Activated CD8-positive, alpha-beta memory T cell treated with anti-CD3 and anti-CD28 coated beads, Interleukin-2, amount 50 U/mL, for 1 hour (primary cell): ENCODE data around the gene TEAD2.

Experiments
- DNase-seq: peaks from one replicate; pipeline ENCODE4 v3.0.0-alpha.2; 2020; ENCODE audit errors: extremely low read depth

Gene TEAD2

DNA sequence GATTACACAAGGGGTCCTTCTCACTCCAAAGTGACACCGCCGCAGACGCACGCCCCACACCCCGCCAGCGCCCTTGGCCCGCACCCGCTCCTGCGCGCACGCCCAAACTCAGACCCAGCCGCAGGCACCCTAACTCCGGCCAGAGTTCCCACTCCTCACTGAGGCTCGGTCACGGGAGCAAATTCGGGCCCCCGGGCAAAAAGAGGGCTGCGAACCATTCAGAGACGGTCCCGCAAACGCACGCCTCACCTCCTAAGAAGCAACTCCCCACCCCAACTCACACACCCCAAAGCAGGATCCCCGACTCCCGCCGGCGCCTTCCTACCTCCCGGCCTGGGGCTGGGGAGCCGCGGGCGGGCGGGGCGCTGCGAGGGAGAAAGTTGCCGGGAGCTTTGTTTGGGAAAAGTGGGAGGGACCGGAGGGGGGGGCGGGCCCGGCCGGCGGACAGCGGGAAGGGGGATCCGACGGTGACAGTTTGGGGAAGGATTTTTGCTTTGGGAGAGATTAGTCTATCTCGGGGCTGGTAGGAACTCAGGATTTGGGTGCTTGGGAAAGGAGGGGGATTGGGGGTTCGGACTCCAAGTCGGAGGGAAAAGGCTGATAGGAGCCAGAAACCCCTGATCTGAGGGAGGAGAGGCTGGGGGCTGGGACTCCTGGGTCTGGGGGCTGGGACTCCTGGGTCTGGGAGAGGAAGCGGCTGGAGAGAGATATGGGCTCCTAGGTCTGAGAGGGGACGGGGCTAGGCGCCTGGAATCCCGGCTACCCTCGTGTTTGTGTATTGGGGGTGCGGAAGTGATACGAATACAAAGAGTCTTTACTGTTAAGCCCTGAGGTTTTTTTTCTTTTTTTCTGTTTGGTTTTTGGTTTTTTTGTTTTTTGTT lies at the start of gene TEAD2:
Gene TEAD2, minus strand, starts transcription at position 369 of the 881 bp plus-strand sequence. CDS start 2,341 bp downstream, outside the sequence.
- no peak for DNase-seq

GRCh38 chr19:49411681-49412326 lies 49.6 kb upstream of the TEAD2 start:
- no peak for DNase-seq

- DNase-seq, result no peak
Observed at GRCh38 chr19:49409441-49410029, 47.3 kb upstream of the TEAD2 start.

DNA sequence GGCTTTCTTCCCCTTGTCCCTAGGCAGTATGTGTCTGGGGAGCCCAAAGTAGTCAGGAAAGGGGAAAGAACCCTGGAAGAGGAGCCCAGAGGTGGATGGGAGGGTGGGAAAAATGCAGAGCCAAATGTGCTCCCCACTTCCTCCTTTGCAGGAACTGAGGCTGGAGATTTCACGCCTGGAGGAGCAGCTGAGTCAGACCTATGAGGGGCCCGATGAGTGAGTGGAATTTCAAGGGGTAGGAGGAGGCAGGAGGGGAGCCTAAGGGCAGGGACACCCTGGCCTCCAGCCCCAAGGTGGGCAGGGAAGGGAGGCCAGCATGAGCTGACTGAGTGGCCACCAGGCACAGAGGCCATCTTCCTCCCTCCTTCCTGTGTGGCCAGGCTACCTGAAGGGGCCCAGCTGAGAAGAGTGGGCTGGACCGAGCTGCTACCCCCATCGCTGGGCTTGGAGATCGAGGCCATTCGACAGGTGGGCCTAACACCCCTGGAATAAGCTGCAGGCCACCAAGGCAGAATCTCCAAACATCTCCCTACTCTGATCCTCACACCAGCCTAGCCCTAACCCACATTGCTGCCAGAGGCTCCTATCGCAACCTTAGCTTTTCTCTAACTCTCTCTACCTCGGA lies 46.7 kb upstream of the TEAD2 start:
- DNase-seq, result no peak

DNA sequence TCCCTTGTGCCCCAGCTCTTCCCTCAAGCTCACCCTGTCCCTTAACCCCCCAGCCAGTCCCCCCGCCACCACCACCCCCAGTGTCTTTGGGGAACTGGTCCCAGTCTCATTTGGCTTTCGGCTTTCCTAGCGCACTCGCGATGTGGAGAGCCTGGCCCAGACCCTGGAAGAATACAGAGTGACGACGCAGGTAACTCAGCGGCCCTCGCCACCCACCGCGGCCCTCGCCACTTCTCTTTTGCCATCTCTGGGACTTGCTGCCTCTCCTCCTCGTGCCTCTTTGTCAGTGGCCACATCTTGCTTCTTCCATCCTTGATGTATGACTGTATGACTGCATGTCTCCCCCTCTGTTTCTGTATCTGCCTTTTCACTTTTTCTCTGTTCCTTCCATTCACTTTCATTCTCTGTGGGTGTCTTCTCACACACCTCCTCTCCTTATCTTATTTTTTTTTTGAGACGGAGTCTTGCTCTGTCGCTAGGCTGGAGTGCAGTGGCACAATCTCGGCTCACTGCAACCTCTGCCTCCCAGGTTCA lies 45.3 kb upstream of the TEAD2 start:
- DNase-seq, result no peak

- DNase-seq, result no peak
Observed at GRCh38 chr19:49407079-49407478, 44.9 kb upstream of the TEAD2 start.

DNA sequence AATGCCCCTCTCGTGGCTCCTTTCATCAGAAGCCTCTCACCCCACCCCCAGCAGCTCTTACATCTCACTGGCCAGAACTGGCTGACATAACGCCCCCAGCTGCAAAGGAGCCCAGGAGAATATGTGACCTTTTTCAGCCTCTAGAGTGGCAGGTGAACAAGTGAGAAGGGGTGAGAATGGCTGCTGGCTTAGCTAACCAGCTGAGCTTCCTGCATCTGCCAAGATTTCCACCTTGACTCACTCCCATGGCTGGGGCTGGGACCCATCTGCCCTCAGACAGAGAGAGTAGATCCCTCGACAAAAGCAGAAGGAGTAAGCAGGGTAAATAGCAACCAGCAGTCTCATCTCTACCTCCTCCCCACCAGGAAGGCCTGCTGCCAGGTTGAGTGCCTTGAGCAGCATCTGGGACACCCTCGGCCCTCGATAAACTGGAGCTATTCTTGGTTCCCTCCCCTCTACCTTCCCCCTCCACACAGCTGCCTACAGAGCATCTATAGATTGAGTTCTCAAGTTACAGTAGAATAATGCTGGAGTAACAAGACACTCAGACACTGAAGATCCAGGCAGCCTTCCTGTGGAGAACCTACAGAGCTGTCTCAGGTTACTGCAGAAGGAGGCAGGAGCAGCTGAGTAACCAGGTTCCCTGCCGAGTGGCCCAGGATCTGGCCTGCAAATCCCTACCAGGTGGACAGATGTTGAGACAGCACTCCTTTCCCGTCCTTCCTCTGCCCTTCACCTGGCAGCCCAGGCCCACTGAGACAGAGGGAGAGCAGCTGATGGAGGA lies 41.4 kb upstream of the TEAD2 start:
- DNase-seq, result no peak

DNA sequence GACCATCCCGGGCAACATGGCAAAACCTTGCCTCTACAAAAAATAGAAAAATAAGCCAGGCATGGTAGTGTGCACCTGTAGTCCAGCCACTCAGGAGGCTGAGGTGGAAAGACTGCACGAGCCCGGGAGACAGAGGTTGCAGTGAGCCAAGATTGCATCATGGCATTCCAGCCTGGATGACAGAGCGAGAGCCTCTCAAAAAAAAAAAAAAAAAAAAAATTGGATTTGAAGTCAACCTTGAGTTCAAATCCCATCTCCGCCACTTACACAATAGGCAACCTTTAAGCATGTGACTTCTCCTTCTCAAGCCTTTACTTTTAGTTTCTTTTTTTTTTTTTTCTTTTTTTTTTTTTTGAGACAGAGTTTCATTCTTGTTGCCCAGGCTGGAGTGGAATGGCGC lies 37.8 kb upstream of the TEAD2 start:
- DNase-seq, result no peak

DNA sequence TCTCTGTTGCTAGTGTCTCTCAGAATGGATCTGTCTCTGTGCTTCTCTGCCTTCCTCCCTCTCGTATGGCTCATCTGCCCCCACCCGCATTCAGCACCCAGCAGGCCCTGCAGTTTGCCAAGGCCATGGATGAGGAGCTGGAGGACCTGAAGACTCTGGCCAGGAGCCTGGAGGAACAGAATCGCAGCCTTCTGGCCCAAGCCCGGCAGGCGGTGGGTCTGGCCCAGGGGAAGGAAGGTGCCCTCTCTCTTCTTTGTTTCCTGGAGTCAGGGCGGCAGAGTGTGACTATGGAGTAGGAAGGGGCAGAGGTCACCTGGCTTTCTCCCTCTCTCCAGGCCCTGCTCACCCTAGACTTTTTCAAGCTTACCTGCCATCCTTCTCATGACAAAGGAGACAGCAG lies 36.7 kb upstream of the TEAD2 start:
- no peak for DNase-seq

DNA sequence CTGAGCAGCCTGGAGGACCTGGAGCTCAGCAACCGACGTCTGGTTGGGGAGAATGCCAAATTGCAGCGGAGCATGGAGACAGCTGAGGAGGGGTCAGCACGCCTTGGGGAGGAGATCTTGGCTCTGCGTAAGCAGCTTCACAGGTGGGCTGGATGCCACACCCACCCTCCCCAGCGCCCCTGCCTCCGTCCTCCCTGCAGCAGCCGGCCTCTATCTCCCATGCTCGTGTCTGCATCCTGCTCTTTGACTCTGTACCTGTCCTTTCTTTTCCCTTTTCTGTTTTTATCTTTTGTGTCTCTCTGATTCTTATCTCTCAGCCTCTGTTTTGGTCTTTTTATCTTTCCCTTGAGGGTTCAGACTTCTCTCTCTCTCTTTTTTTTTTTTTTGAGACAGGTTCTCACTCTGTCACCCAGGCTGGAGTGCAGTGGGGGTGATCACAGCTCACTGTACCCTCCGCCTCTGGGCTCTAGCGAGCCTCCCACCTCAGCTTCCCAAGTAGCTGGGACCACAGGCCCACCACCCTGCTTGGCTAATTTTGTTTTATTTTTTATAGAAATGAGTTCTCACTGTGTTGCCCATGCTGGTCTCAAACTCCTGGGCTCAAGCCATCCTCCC lies 35.9 kb upstream of the TEAD2 start:
- no peak for DNase-seq

DNA sequence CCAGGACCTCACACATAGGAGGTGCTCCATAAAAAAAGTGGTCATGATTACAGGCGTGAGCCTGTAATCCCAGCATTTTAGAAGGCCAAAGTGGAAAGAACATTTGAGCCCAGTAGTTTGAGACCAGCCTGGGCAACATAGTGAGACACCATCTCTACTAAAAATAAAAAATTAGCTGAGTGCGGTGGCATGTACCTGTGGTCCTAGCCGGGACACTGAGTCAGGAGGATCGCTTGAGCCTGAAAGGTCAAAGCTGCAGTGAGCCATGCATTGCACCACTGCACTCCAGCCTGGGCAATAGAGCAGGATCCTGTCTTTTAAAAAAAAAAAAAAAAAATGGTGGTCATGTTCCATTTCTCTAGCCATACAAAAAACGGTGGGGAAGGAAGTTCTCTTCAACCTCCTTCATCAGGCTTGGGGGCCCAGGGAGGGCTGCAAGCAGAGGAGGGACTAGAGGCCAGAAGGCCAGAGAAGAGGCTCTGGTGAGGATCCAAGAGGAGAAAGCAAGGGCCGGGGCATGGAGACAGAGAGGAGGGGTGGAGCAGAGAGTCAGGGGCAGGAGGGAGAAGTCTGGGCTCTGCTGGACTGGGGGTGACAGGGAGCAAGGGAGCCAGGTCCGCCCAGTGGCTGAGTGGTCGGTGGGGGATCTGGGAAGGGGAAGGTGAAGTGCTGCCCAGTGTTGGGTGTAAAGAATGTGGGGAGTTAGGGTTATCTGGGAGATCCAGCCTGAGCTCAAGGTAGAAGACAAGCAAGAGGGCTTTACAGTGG lies 34.7 kb upstream of the TEAD2 start:
- DNase-seq, result no peak

- no peak for DNase-seq
Observed at GRCh38 chr19:49395581-49396407, 33.6 kb upstream of the TEAD2 start.

- no peak for DNase-seq
Observed at GRCh38 chr19:49393881-49394280, 31.7 kb upstream of the TEAD2 start.

DNA sequence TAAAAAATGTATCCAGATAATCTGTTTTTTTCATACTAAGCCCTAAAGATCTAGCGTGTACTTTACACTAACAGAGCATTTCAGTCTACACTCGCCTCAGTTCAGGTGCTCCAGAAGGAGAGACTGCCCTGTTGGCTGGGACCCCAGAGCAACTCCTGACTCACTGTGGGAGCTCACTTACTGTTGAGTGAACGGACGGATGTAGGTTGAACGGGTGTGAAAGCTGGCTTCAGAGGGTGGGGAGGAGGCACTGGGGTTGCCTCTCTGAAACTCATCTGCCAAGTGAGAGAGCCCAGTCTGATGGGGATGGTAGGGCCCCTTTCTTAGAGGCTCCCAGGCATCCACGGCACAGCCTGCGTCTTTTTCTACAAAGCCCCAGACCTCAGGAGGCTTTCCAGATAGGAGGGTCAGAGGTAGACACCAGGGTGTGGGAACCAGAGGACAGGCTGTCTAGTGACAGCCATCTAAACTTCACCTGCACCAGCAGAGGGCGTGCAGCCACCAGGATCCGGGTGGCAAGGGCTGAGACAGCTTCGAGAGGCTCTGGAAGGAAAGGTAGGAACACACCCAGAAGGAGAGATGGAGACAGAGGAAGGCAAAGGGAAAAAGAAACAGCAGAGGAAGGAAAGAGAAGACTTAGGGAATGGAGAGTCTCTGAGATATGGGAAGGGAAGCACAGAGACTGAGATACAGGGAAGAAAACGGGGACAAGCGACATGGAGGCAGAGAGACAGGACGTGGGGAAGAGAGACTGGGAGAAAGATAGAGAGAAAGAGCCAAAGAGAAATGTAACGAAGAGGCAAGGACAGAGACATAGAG lies 29.6 kb upstream of the TEAD2 start:
- peak; percentile 64 for DNase-seq

DNA sequence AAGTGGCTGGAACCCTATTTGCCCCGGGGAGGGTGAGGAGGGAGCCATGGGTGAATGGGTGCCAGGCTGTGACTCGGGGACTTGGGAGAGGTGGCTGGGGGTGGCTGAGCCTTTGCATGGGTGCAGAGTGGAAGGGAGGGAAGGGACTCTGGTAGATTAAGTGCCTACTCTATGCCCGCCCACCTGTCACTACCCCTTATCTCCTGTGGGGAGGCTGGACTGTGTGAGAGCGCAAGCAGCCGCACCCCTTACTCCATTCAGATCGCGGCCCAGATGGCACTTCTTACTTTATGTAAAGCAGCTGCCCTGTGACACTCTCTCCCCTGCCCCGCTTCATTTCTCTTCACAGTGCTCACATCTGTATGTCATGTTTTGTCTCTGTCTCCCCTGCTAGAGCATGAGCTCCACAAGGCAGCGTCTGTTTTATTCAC lies 28.7 kb upstream of the TEAD2 start:
- no peak for DNase-seq

GRCh38 chr19:49390131-49390928 lies 28.1 kb upstream of the TEAD2 start:
- no peak for DNase-seq

DNA sequence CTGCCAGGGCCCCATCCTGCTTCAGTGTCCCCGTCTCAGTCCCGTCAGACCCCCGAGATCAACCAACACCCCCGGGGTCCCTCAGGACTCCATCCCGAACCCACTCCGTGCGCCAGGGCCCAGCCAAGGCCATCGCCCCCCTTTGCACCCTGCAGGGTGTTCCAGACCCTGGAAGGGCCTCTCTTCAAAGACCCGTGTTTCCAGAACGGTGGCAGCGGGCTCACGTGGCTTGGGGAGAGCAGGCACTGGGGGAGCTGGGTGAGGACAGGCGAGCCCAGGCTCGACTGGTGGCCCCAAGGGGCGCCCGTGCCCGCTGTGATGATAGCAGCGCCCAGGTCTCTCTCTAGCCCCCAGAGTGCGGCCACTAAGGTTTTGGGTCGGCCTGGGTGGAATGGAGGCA lies 27.2 kb upstream of the TEAD2 start:
- DNase-seq, result no peak
